Spinal cord (tissue), 10 donors: ENCODE results near the gene FBXW9. TPM values are rescaled to one million over a fixed set of nuclear protein-coding genes. Genes with fewer than 3 reads are reported as not detected.

Source experiments
- DNase-seq, 6 donors: peaks; one replicate each; pipeline versions ENCODE4 v3.0.0 to v3.0.0-alpha.2; 2013 to 2015; ENCODE audit warnings: low spot score in 6 of 6, low read depth in 4 of 6
- H3K27ac ChIP-seq: one replicate; pipeline ENCODE4 v1.5.1; 2013; ENCODE audit warnings: low read depth, low read length, control low read depth
- H3K27me3 ChIP-seq: one replicate; pipeline ENCODE4 v1.6.1; 2013; ENCODE audit warnings: low read length; ENCODE audit not compliant: control insufficient read depth, insufficient read depth
- H3K36me3 ChIP-seq: one replicate; pipeline ENCODE4 v1.6.1; 2013; ENCODE audit warnings: low read length; ENCODE audit not compliant: control insufficient read depth, insufficient read depth
- H3K4me1 ChIP-seq: one replicate; pipeline ENCODE4 v1.6.1; 2013; ENCODE audit warnings: low read length; ENCODE audit not compliant: control insufficient read depth, insufficient read depth
- H3K4me3 ChIP-seq: one replicate; pipeline ENCODE4 v1.5.1; 2013; ENCODE audit warnings: low read depth, low read length, control low read depth
- H3K9me3 ChIP-seq: one replicate; pipeline ENCODE4 v1.6.1; 2013; ENCODE audit warnings: low read length; ENCODE audit not compliant: control insufficient read depth, insufficient read depth
- WGBS: methylation state at CpG from one replicate; pipeline ENCODE4 v1.1.5; 2013; ENCODE audit warnings: missing lambda C conversion rate; ENCODE audit not compliant: insufficient coverage; 5-methylcytosine and 5-hydroxymethylcytosine counted together
- polyA plus RNA-seq, 2 donors: library from polyadenylated mRNA; unstranded; fragments of 120-200 nt; gene quantifications; one replicate each; pipeline ENCODE4 v1.2.1, GENCODE V29; 2013; ENCODE audit not compliant: insufficient read length in 2 of 2
- total RNA-seq, 2 donors: library from RNA; depleted of rRNA in 1 of 2; stranded (reverse); fragments of 120-200 nt in 1 of 2; fragments of >200 nt in 1 of 2; gene quantifications; one replicate each; pipeline versions ENCODE4 v1.2.3 to v1.2.4, GENCODE V29; 2013 to 2014
- donor health status: healthy.

Gene FBXW9
- total and polyA plus RNA-seq, 4 donors = 6.2 to 21.7 (median 18.4) TPM

DNA sequence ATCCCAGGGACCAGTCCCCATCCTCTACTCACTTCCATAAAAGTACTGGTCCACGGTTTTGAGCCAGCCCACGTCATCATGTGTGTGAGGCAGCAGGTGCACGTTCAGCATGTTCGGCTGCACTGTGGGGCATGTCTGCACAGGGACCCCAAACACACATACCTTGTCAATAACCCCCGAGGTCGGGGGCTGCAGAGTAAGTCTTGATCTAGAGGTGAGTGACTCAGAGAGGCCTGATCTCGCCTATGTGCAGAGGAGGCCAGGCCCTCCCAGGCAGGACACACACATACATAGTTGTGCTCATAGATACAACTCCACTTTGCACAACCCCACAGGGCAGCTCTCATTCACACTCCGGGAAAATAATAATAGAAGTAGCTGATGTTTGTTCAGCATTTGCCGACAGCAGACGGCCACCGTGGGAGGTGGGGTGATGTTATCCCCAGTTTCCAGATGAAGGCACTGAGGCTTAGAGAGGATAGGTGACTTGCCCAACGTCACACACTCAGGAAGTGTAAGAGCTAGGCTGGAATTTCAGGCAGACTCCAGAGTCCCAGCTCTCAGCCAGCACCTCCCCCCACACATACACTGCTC, 30.7 kb downstream of the FBXW9 start:
- Histone ChIP-seq H3K36me3 (peaks cover 59% of the 10 kb centered on the region), H3K9me3 (no peaks in the 10 kb centered on the region), H3K27me3 (no peaks in the 10 kb centered on the region), H3K4me3 (peak overlapping the region; percentile 78), H3K4me1 (peaks cover 43% of the 10 kb centered on the region), H3K27ac (no peak overlapping the region)
- DNase-seq = no peak
- WGBS = 47% methylated on average over 3 of the region's 12 CpGs

DNA sequence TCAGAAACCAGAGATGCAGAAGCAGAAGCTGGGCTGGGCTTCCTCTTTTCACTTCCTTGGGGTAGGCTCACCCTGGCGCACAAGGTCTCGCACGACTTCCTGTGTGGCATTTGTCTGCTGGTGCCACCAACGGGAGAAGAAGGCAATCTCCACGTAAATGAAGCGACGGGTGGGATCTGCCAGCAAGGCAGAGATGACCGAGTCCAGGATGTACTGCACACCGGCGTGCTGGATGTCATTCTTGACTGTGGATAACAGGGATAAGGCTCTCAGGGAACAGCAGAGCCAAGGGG, 31.2 kb downstream of the FBXW9 start:
- 90% methylated on average over 10 of the region's 10 CpGs for WGBS
- peaks cover 60% of the 10 kb centered on the region for H3K36me3 ChIP-seq
- no peaks in the 10 kb centered on the region for H3K9me3 ChIP-seq
- H3K27ac ChIP-seq = no peak overlapping the region
- peaks cover 38% of the 10 kb centered on the region for H3K4me1 ChIP-seq
- no peak for DNase-seq
- no peaks in the 10 kb centered on the region for H3K27me3 ChIP-seq
- H3K4me3 ChIP-seq = no peak overlapping the region

DNA sequence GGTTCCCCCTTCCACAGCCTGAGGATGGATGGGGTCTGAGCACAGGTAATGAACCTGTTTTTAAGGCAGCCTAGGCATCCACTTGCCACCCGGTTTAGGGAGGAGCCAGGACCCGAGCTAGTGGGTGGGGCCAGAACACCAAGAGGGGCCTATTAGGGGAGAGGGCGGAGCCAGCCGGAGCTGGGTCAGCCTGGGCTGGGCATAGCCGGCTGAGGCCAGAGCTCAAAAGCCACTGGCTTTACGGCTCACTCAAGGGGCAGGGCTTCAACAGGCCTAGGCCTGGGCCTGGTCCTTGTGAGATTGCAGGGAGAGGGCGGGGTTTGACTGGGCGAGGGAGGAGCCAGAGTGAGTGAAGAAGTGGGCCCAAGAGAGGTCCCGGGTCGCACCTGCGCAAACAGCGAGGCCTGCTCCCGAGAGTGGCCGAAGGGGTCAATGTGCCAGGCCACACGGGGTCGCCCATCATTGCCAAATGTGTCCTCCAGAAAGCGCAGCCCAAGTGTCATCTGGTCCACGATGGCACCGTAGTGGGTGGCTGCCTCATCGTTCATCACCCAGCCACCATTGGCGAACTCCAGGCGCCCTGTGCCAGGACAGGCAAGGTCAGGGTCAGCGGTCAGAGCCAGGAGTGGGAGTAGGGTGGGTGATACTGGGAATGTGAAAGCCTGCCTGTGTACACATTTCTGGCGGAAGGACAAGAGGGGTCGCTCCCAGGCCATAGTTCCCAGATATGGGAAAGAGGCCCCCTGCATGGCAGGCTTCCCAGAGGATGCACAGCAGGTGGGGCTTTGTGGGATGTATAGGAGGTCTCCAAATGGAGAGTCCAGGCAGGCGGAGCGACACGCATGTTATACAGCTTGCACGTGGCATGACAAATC, 31.8 kb downstream of the FBXW9 start:
- WGBS = 77% methylated on average over 28 of the region's 29 CpGs
- no peak for DNase-seq
- H3K9me3 ChIP-seq = no peaks in the 10 kb centered on the region
- no peak overlapping the region for H3K4me3 ChIP-seq
- H3K27ac ChIP-seq = no peak overlapping the region
- peaks cover 62% of the 10 kb centered on the region for H3K36me3 ChIP-seq
- H3K27me3 ChIP-seq = no peaks in the 10 kb centered on the region
- peaks cover 33% of the 10 kb centered on the region for H3K4me1 ChIP-seq

DNA sequence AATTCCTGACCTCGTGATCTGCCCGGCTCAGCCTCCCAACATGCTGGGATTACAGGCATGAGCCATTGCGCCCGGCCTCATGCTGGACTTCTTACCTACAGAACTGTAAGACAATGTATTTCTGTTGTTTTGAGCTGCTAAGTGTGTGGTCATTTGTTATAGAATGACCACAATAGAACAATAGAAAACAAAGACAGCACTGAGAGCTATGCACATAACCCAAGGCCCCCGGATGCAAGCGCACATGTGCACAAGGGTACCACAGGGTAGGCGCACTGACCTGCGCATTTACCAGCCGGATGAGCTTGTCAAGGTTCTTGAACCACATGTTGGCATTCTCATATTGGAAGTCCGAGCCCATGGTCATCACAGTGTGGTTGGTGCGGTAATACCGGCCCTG, 35.5 kb downstream of the FBXW9 start:
- Histone ChIP-seq H3K27me3 (no peaks in the 10 kb centered on the region), H3K27ac (no peak overlapping the region), H3K4me3 (no peak overlapping the region), H3K36me3 (peaks cover 88% of the 10 kb centered on the region), H3K4me1 (peaks cover 6% of the 10 kb centered on the region), H3K9me3 (no peaks in the 10 kb centered on the region)
- 95% methylated on average over 10 of the region's 12 CpGs for WGBS
- DNase-seq = no peak

DNA sequence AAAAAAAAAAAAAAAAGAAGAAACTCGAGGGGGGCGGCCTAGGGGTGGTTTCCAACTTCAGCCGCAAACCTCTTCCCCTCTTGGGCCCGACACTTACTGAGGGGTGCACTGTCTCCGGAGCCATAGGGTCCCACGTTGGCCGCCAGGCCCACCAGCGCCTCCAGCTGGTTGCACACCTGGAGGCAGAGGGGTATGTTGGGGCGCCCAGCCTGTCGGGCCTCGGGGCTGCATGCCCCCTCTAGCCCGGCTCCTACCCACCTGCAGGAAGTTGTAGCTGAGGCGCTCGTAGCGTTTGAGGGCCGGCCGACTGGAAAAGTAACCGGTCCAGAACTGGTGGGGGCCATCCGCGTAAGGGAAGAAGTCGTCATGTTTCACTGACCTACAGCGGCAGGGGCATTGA, 38.5 kb downstream of the FBXW9 start:
- Histone ChIP-seq H3K9me3 (no peaks in the 10 kb centered on the region), H3K36me3 (peaks cover 86% of the 10 kb centered on the region), H3K4me1 (no peaks in the 10 kb centered on the region), H3K27me3 (no peaks in the 10 kb centered on the region), H3K27ac (no peak overlapping the region), H3K4me3 (no peak overlapping the region)
- 98% methylated on average over 16 of the region's 22 CpGs for WGBS
- no peak for DNase-seq

DNA sequence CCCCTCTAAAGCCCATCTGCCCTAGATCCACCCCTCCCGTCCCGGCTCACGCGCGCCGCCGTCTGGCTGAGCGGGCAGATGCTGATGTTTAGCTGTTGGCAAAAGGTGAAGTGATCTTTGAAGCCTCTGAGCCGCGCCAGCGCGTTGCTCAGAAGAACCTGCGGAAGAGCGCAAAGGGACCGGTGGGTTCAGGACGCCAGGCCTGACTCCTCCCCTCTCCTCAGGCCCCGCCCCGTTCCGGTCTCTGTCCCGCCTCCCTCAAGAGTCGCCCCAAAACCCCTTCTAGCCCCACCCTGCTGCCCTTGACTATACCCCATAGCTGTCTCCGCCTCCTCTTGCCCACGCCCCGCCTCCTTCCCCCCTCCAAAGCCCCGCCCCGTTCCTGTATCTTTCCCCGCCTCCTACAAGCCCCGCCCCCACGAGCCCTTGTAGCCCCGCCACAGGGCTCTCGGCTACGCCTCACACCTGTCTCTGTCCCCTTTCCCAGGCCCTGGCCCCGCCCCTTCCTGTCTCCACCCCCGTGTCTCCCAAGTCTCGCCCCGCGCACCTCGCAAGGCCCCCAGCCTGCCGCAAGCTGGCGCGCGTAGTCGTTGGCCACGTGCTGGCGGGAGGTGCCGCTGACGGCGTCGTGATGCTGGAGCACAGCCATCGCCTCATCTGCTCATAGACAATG, 39.4 kb downstream of the FBXW9 start:
- Histone ChIP-seq H3K4me1 (no peaks in the 10 kb centered on the region), H3K27me3 (no peaks in the 10 kb centered on the region), H3K9me3 (no peaks in the 10 kb centered on the region), H3K36me3 (peaks cover 82% of the 10 kb centered on the region), H3K4me3 (no peak overlapping the region), H3K27ac (no peak overlapping the region)
- WGBS = 49% methylated on average over 40 of the region's 50 CpGs
- DNase-seq = no peak

DNA sequence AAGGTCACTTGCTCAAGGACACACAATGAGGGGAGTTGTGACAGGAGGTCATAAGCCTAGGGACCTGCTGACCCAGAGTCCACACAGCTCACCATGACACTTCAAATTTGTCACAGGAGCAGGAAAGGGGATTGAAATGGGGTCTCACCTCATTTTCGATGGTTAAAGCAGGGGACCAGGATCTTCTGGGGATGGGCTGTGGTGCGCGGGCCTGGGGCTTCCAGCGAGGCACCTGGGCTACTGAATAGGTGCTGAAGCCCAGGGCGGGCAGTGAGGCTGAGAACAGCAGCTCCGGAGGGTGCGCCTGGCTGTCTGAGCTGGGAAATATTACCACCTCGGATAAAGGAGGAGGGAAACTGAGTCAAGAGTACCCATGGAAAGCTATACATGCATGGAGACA, 40.9 kb downstream of the FBXW9 start:
- Histone ChIP-seq H3K4me3 (no peak overlapping the region), H3K27me3 (no peaks in the 10 kb centered on the region), H3K36me3 (peaks cover 77% of the 10 kb centered on the region), H3K9me3 (no peaks in the 10 kb centered on the region), H3K27ac (no peak overlapping the region), H3K4me1 (no peaks in the 10 kb centered on the region)
- no peak for DNase-seq
- WGBS = 100% methylated on average over 6 of the region's 8 CpGs

DNA sequence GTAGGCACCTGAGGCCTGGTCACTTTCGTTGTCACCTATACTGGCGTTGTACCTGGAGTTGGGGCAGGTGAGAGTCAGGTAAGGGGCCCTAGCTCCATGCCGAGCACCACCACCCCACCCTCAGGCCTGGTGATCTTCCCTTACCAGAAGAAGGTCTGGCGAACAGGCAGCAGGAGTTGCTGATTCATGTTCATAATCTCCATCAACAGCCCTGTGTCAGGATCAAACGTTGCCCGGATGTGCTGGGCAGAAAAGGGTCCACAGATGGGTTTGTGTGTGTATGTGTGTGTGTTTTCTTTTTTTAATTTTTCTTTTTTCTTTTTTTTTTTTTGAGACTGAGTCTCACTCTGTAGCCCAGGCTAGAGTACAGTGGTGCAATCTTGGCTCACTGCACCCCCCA, 44.2 kb downstream of the FBXW9 start:
- DNase-seq = no peak
- H3K27ac ChIP-seq = no peak overlapping the region
- no peak overlapping the region for H3K4me3 ChIP-seq
- H3K27me3 ChIP-seq = no peaks in the 10 kb centered on the region
- peaks cover 53% of the 10 kb centered on the region for H3K36me3 ChIP-seq
- no peaks in the 10 kb centered on the region for H3K9me3 ChIP-seq
- 100% methylated on average over 2 of the region's 6 CpGs for WGBS
- H3K4me1 ChIP-seq = peaks cover 15% of the 10 kb centered on the region

DNA sequence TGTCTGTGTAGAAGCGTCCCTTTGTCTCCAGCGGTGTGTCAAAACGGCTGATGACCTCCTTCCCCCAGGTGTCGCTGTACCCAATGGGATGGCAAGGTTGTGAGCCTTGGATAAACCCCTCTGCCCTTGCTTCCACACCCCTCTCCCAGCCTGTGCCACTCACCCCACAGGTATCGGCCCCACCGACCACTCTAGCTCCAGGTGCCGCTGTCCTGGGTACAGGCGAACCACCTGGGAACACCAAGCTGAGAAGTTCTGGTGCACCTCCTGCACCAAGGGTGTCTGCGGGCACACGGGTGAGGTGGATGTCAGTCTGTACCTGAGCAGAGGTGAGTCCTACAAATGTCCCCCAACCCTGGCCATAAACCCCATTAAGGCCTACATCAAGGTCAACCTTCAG, 46.5 kb downstream of the FBXW9 start:
- WGBS = 95% methylated on average over 8 of the region's 10 CpGs
- H3K4me1 ChIP-seq = peaks cover 15% of the 10 kb centered on the region
- H3K9me3 ChIP-seq = no peaks in the 10 kb centered on the region
- H3K27me3 ChIP-seq = no peaks in the 10 kb centered on the region
- no peak overlapping the region for H3K27ac ChIP-seq
- DNase-seq = no peak
- H3K4me3 ChIP-seq = no peak overlapping the region
- H3K36me3 ChIP-seq = peaks cover 31% of the 10 kb centered on the region
